Ramos (cell line): Measurements from ENCODE around the gene KCNJ14.

Source experiments
- in situ Hi-C: fragments of 300-500 bp; cut with MboI; formaldehyde crosslinking; loops from one replicate; pipeline ENCODE4 v1.14.3; 2022; ENCODE audit warnings: low sequenced_read_pairs; ENCODE audit not compliant: unreplicated experiment

The KCNJ14 gene

DNA sequence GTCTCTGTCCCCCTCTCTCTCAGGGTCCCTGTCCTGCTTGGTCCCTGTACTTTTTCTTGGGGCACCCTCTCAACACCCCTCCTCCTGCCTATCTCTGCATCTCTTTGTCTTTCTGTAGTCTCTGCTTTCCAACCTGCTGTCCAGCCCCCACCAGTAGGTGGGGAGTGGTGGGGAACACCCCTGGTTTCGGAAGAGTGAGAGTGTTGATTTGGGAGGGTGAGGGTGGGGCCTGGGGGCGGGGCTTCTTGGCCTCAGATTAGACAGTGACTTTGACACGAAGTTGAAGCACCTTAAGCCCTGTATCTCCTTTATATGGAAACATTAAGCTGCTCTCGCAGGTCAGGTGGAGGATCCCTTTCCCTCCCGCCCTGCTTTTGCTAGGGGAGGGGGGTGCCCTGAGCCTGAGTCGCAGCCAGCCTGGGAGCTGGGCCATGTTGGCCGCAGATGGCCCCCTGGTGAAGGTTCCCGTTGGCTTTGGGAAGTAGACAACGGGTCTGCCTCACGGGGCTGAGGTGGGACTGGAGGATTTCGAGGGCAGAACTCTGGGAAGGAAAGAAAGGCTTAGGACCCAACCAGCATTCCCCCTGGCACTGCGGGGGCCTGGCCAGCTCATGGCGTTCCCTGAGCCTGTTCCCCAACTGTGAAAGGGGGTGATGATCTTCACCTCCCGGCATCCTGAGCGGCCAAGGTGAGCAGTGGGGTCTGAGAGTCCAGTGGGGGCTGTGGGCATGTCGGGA, at the start of gene KCNJ14:
Gene KCNJ14, plus strand, starts transcription at position 404 of the 737 bp plus-strand sequence. CDS start 6,151 bp downstream, outside the sequence.
- in situ Hi-C loops: no loop called here

DNA sequence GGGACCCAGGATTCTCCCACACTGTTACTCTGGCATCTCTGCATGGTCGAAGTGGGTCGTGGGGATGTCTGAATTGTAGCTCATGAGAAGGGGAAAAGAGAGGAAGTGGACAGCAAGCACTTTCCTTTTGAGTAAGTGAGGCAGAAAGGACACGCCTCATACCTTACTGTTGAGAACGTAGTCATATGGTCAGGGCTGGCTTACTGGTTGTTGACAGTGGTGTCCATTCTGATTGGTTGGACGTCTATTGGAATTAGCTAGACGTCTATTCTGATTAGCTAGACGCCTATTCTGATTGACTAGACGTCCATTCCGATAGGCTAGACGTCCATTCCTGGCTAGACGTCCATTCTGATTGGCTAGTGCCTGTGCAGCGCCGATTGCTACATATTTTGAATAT, 49.5 kb upstream of the KCNJ14 start:
- in situ Hi-C loops: no loop called here

DNA sequence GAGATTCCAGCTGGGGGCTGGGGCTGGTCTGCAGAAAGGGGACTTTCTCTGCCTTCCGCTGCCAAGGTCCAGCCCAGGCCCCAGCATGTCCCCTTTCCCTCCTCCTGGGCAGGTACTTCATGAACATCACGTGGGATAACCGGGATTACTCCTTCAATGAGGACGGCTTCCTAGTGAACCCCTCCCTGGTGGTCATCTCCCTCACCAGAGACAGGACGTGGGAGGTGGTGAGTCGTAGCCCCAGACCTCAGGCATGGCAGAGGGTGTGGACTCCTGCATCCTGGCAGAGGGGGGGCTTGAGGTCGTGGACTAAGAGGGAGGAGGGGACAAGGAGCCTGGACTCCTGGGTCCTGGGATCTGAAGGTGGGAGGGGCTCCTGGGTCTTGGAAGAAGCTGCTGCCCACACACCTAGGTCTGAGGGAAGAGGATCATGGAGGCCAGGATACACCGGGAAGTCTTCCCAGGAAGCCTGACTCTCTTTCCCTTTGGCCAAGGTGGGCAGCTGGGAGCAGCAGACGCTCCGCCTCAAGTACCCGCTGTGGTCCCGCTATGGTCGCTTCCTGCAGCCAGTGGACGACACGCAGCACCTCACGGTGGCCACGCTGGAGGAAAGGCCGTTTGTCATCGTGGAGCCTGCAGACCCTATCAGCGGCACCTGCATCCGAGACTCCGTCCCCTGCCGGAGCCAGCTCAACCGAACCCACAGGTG, 41.3 kb upstream of the KCNJ14 start:
- in situ Hi-C loops: no loop called here

DNA sequence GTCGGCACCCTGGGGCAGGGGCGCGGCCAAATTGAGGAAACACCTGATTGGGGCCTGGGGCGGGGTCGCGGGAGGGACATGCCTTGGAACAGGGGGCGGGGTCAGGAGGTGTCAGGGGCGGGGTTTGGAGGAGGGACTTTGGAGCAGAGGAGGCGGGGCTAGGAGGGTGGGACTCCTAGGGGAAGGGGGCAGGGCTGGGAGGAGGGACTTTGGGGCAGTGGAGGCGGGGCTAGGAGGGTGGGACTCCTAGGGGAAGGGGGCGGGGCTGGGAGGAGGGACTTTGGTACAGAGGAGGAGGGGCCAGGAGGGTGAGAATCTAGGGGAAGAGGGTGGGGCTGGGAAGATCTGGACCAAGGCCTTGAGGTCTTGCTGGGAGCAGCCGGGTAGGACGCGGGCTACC, 40.0 kb upstream of the KCNJ14 start:
- in situ Hi-C loops: no loop called here

DNA sequence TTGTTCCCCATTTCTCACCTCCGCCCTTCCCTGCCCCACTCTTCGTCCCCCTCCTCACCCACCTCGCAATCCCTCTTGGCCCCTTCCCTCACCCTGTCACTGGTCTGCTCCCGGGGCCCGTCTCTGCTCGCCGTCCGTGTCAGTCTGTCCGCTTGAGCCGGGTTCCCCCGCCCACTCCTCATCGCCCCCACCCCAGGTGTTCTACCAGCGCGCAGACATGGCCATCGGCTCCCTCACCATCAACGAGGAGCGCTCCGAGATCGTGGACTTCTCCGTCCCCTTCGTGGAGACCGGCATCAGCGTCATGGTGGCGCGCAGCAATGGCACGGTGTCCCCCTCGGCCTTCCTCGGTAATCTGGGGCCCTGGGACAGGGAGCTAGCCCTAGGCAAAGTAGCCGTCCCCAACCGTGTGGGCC, 39.6 kb upstream of the KCNJ14 start:
- in situ Hi-C loops: no loop called here

DNA sequence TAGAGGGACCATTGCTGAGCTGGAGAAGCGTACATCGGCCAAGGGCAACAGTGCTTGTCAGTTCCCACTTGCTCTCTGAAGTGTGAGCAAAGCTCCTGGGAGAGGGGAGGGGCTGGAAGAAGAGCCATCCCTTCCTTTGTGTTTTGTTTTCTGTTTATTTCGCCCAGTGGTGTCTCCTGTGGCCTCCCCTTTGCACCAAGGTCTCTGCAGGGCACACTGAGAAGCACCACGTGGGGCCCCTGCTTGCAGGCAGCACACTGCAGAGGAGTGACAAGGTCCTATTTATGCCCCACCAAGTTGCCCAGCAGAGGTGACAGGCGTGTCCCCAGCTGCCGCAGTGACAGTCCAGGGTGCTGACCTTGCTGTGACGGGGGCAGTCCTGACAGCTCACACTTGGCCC, 38.0 kb upstream of the KCNJ14 start:
- in situ Hi-C loops: no loop called here

DNA sequence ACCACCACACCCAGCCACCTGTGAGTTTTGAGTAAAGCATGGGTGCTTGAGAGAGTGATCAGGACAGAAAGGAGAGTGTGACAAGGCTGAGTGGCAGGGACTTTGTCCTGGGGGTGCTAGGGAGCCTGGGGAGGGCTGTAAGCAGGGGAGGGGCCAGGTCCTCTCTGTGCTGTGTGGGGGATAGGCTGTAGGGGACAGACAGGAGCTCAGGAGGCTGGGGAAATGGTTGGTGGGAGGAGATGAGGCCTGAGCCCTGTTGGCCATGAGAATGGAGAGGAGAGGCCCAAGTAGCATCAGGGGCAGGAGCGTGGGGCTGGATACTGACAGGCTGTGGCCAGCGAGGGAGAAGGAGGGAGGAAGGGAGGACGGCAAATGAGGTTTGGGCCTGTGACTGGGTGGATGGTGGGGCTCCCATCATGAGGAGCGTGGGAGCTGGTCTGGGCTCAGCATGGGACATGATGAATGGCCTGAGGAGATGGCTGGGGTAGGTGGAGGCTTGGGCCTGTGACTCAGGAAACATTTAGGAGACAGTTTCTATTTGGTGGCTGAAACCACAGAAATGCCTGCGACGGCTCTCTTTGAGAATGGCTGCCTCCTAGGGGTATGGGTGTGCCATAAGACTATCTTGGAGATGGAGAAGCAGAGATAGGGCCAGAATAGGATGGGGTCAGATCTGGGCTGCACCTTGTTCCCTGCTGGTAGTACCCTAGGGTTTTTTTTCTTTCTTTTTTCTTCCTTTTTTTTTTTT, 36.9 kb upstream of the KCNJ14 start:
- in situ Hi-C loops: no loop called here

DNA sequence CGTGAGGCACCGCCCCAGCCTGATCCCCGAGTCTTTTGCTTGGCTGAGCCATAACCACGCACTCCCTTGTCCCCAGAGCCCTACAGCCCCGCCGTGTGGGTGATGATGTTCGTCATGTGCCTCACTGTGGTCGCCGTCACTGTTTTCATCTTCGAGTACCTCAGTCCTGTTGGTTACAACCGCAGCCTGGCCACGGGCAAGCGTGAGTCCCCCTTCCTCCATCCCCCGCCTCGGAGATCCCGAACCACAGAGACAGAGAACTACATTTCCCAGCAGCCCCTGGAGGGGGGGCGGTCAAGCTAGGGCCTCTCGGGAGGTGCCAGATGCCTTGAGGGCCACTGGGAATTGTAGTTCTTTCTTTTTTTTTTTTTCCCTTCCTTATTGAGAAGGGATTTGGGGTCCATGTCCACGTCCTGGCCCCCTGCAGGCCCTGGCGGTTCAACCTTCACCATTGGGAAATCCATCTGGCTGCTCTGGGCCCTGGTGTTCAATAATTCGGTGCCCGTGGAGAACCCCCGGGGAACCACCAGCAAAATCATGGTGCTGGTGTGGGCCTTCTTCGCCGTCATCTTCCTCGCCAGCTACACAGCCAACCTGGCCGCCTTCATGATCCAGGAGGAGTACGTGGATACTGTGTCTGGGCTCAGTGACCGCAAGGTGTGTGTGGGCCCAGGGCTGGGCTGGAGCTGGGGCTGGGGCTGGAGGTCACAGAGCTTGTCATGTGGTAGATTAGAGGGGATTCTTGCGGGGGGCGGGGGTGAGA, 36.0 kb upstream of the KCNJ14 start:
- in situ Hi-C loops: no loop called here

DNA sequence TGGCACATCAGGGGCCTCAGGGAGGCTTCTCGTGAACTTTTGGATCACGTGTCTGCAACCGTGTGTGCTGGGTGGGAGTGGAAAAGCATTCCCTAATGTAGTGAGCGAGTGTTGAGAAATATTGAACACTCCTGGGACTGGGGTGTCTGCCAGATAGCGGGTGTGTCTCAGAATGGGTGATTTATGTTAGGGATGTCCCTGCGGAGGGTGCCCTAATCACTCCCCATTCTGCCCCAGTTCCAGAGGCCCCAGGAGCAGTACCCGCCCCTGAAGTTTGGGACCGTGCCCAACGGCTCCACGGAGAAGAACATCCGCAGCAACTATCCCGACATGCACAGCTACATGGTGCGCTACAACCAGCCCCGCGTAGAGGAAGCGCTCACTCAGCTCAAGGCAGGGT, 33.8 kb upstream of the KCNJ14 start:
- in situ Hi-C loops: no loop called here

DNA sequence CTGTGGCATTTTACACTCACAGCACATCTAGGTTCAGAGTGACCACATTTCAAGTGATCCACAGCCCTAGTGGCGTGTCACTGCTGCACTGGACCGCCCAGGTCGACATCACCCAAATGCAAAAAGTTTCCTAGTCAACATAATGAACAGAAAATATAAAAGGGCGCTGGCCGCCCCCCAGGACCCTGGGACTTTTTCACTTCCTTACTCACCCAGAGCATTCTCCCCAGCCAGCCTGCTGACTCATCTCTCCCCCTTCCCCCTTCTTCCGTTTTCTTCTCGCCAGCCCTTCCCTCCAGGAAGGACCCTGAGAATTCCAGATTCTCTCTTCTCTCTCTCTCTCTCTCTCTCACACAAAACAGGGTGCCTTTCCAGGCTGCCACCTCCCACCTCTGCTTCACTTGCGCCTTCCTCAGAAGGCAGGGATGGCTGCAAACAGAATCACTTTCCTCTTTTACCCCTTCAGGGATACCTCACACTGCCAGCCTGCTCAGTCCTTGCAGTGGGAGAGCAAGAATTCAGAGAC, 30.6 kb upstream of the KCNJ14 start:
- in situ Hi-C loops: no loop called here

DNA sequence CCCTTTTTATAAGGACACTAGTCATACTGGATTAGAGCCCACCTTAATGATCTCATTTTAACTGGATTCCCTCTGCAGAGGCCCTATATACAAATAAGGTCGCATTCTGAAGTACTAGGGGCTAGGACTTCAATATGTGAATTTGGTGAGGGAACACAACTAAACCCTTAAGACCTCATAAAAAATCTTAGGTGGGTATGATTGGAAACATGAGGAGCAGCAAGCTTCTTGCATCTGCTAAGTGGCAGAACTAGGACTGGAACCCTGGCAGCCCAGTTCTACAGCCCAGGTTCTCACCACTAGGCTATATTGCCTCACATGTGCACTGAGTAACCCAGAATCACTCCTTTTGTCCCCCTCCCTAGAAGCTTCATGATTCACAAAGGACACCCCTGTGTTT, 26.7 kb upstream of the KCNJ14 start:
- in situ Hi-C loops: no loop called here

DNA sequence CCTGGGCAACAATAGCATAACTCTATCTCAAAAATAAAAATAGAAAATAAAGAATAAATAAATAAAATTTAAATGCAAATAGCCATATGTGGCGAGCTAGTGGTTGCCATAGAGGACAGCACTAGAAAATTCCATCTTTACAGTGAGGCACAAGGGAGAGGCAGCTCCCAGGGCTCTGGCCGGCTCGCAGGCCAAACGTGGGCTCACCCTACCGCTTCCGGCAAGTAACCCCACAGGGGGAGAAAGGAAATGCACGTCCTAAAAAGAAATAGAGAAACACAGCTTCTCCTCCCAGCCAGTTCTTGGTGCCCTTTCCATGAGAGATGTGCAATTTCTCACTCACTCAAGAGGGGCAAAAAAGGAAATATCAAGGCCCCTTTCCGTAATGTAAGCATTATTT, 22.0 kb upstream of the KCNJ14 start:
- in situ Hi-C loops: no loop called here

DNA sequence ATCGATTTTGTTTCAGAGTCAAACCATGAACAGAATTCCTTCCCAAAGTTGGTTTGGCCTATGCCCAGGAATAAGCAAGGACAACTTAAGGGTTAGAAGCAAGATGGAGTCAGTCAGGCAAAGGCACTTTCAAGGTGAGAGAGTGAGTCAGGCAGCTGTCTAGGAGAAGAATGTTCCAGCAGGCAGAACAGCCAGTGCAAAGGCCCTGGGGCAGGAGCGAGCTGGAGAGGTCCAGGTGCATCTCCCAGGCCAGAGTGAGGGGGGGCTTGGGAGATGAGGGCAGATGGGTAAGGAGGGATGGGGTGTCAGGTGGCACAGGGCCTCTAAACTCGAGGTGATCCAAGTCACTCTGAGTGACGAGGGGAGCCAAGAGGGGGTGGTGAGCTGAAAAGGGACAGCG, 18.8 kb upstream of the KCNJ14 start:
- in situ Hi-C loops: no loop called here

DNA sequence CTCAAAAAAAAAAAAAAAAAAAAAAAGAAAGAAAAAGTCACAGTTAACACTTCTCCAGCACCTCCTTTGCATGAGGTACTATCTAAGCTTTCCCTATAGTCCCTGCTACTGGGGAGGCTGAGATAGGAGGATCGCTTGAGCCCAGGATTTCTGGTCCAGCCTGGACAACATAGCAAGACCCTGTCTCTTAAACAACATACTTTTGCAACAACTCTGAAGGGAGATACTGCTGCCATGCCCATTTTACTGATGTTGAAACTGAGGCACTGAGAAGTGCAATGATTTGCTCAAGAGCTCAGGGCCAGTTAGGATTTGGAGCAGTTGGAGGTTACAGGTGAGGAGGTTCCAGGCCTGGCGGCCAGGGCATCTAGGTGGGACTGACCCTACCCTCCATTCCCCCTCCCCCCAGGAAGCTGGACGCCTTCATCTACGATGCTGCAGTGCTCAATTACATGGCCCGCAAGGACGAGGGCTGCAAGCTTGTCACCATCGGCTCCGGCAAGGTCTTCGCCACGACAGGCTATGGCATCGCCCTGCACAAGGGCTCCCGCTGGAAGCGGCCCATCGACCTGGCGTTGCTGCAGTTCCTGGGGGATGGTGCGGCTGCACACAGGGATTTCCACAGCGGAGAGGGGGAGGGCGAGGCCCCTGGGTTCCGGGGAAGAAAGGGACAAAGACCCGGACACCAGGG, 13.9 kb upstream of the KCNJ14 start:
- in situ Hi-C loops: no loop called here

DNA sequence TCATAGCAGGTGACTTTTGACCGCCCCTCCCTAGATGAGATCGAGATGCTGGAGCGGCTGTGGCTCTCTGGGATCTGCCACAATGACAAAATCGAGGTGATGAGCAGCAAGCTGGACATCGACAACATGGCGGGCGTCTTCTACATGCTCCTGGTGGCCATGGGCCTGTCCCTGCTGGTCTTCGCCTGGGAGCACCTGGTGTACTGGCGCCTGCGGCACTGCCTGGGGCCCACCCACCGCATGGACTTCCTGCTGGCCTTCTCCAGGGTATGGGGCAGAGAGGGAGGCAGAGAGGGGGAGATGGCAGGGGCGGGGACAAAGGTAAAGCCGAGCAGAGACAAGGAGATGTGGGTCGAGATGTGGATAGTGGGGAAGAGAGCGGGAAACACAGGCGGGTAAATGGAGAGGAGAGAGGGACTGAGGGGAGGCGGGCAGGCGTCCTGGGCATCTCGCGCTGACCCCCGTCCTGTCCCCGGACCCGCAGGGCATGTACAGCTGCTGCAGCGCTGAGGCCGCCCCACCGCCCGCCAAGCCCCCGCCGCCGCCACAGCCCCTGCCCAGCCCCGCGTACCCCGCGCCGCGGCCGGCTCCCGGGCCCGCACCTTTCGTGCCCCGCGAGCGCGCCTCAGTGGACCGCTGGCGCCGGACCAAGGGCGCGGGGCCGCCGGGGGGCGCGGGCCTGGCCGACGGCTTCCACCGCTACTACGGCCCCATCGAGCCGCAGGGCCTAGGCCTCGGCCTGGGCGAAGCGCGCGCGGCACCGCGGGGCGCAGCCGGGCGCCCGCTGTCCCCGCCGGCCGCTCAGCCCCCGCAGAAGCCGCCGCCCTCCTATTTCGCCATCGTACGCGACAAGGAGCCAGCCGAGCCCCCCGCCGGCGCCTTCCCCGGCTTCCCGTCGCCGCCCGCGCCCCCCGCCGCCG, 13.0 kb upstream of the KCNJ14 start:
- in situ Hi-C loops: no loop called here

DNA sequence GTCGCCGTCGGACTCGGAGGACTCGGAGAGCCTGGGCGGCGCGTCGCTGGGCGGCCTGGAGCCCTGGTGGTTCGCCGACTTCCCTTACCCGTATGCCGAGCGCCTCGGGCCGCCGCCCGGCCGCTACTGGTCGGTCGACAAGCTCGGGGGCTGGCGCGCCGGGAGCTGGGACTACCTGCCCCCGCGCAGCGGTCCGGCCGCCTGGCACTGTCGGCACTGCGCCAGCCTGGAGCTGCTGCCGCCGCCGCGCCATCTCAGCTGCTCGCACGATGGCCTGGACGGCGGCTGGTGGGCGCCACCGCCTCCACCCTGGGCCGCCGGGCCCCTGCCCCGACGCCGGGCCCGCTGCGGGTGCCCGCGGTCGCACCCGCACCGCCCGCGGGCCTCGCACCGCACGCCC, 12.1 kb upstream of the KCNJ14 start:
- in situ Hi-C loops: no loop called here

DNA sequence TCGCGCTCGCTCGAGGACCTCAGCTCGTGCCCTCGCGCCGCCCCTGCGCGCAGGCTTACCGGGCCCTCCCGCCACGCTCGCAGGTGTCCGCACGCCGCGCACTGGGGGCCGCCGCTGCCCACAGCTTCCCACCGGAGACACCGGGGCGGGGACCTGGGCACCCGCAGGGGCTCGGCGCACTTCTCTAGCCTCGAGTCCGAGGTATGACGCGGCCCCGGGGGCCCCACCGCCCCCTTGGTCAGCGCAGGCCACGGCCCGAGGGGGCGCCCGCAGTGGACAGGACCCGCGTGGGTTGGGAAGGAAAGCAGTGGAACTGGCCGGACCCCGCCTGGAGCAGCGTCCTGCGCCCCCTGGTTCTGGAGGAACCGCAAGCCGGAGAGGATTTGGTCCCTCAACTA, 11.6 kb upstream of the KCNJ14 start:
- in situ Hi-C loops: no loop called here

DNA sequence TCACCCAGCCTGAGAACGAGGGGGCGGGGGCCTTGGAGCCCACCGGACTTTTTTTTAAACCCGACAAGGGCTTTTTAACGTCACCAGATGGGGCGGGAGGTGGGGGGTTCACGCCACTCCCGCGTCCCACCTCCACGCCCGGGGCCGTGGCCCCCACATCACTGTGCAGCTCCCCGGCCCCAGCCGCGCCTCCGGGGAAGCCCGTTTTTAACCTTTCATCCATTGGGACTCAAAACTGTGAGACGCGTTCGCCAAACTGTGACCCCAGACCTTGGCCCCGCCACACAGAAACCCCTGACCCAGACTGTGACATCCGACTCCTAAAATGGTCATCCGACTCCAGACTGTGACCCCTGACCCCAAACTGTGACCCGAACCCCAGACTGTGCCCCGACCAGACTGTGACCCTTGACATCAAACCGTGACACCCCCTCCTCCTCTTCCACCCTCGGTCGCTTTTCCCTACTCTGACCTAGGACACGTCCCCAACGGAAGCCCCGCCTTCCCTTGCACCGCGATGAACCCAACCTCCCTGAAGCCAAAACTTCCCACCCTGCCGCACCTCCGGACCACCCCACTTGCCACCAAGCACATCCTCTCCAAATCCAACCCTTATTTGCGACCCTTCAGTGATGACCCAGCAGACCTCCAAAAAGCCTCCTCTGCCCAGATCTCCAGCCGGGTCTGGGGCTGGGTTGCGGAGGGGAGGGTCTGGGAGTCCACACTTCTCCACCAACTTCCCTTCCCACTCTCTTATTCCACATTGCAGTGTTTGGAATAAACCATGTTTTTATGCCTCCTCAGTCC, 11.0 kb upstream of the KCNJ14 start:
- in situ Hi-C loops: no loop called here
